Stimulated activated CD4-positive, alpha-beta T cell treated with anti-CD3 and anti-CD28 coated beads, TNF-alpha, amount 100 ng/mL, for 4 hours (primary cell): Measurements from ENCODE around the gene PRDM4.

Experiments used
- DNase-seq, 3 experiments: peaks; one replicate each; pipeline ENCODE4 v3.0.0-alpha.2; 2020; ENCODE audit warnings: low read depth in 3 of 3

Gene PRDM4, protein sequence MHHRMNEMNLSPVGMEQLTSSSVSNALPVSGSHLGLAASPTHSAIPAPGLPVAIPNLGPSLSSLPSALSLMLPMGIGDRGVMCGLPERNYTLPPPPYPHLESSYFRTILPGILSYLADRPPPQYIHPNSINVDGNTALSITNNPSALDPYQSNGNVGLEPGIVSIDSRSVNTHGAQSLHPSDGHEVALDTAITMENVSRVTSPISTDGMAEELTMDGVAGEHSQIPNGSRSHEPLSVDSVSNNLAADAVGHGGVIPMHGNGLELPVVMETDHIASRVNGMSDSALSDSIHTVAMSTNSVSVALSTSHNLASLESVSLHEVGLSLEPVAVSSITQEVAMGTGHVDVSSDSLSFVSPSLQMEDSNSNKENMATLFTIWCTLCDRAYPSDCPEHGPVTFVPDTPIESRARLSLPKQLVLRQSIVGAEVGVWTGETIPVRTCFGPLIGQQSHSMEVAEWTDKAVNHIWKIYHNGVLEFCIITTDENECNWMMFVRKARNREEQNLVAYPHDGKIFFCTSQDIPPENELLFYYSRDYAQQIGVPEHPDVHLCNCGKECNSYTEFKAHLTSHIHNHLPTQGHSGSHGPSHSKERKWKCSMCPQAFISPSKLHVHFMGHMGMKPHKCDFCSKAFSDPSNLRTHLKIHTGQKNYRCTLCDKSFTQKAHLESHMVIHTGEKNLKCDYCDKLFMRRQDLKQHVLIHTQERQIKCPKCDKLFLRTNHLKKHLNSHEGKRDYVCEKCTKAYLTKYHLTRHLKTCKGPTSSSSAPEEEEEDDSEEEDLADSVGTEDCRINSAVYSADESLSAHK

DNA sequence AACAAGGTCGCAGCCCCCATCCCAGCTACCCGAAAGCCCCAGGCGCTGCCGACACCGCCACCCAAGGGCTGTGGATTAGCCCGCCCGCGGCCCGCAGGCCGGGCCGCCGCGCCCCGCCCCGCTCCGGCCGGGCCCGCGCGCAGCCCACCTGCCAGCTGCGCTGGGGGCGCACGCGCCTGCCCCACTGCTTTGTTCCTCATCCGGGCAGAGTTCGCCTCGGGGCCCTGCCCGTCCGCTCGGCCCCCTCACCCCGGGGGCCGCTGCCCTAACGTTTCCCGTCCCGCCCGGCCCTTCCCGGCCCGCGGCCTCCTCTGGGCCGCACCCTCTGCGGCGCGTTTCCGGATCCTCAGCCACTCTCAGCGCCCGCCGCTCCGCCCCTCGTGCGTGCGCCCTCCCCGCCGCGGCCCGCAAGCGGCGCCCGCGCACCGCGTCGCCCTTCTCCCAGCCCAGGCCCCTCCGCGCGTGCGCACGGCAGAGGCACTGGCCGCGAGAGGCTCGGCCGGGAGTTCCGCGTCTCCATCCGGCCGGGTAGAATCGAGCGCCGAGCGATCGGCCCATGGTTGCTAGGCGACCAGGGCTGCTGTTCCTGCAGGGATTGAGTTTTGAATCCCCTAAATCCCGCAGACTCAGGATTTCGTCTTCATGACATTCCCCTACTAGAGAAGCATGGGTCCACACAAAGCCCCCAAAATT lies at the start of gene PRDM4:
PRDM4 (minus strand) TSS at position 329 of the 693 bp plus-strand sequence. CDS start 622 bp downstream, outside the sequence.
- peak; percentile 70 to 80 (median 74) for DNase-seq

DNA sequence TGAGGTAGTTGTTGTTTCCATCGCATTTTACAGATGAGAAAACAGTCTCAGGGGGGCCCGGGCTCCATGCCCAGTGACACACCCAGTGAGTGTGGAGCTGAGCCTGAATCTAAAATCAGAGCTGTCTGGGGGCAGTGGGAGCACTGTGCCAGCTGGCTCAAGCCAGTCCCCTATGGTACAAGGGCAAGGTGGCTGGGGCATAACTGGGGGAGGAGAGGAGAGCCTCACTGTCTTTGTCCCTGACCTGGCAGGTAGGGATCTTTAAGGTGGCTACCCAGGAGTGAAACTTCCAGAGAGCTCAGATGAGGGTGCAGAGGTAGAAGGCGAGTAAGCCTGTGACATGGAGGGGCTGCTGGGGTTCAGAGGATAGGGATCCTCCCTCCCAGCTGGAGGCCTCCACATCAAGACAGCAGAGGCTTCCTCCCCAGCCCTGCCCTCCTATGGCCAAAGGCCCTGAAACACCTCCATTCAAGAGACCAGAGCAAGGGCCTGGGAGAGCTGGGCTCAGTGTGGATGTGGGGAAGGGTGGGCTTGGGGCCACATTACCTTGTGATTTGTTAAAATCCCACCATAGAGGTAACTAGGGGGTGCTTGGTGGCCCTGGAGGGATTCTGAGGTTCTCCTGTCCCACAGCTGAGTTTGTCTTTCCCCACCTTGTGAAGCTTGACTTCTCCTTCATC lies 46.7 kb upstream of the PRDM4 start:
- DNase-seq = no peak

GRCh38 chr12:107805488-107806180 lies 44.7 kb upstream of the PRDM4 start:
- DNase-seq = no peak

DNA sequence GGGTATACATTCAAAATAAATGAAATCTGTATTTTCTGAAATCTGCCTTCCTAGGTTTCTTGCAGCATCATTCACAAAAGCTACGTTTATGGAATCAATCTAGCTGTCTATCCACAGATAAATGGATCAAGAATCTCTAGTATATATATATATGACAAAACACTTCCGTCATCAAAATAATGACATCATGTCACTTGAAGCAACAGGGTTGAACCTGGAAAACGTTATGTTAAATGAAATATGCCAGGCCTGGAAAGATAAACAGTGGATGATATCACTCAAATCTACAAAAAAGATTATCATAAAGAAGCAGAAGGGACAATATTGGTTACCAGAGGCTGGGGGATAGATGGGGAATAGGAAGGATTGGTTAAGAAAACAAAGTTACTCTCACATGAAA lies 42.2 kb upstream of the PRDM4 start:
- DNase-seq = no peak

DNA sequence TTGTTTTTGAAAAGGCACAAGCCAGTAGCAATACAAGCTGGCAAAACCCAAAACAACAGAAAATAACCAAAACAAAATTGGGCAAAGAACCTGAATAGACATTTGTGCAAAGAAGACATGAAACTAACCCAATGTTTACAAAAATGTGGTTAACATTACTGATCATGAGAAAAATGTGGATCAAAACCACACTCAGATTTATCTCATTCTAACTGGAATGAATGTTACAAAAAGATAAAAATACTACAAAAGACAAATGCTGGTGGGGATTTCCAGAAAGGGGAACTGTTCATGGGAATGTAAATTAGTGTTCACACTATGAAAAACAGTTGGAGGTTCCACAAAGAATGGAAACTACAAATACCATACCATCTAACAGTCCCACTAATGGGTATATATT lies 40.2 kb upstream of the PRDM4 start:
- no peak for DNase-seq

DNA sequence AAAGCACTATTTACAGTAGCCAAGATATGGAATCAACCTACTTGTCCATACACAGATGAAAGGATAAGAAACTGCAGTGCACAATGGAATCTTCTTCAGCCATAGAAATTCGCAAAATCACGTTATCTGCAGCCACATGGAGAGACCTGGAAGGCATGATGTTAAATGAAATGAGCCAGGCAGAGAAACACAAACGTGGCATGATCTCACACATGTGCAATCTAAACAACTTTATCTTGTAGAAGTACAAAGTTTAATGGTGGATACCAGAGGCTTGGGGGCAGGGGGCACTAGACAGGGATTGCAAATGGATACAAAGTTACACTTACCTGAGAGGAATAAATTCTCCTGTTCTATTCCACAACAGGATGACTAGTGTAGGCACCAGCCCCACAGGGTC lies 37.6 kb upstream of the PRDM4 start:
- DNase-seq = no peak

DNA sequence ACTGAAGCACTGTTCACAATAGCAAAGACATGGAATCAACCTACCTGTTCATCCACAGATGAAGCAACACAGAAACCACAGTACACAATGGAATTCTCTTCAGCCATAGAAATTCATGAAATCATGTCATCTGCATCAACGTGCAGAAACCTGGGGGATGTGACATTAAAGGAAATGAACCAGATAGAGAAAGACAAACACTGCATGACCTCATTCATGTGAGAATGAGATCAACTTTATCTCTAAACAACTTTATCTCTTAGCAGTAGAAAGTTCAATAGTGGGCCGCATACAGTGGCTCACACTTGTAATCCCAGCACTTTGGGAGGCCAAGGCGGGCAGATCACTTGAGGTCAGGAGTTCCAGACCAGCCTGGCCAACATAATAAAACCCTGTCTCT lies 33.5 kb upstream of the PRDM4 start:
- DNase-seq = no peak

GRCh38 chr12:107791465-107792089 lies 30.6 kb upstream of the PRDM4 start:
- no peak for DNase-seq

- no peak for DNase-seq
Observed at GRCh38 chr12:107788690-107789458, 27.9 kb upstream of the PRDM4 start.

- DNase-seq = no peak
Observed at GRCh38 chr12:107788281-107788680, 27.3 kb upstream of the PRDM4 start.

DNA sequence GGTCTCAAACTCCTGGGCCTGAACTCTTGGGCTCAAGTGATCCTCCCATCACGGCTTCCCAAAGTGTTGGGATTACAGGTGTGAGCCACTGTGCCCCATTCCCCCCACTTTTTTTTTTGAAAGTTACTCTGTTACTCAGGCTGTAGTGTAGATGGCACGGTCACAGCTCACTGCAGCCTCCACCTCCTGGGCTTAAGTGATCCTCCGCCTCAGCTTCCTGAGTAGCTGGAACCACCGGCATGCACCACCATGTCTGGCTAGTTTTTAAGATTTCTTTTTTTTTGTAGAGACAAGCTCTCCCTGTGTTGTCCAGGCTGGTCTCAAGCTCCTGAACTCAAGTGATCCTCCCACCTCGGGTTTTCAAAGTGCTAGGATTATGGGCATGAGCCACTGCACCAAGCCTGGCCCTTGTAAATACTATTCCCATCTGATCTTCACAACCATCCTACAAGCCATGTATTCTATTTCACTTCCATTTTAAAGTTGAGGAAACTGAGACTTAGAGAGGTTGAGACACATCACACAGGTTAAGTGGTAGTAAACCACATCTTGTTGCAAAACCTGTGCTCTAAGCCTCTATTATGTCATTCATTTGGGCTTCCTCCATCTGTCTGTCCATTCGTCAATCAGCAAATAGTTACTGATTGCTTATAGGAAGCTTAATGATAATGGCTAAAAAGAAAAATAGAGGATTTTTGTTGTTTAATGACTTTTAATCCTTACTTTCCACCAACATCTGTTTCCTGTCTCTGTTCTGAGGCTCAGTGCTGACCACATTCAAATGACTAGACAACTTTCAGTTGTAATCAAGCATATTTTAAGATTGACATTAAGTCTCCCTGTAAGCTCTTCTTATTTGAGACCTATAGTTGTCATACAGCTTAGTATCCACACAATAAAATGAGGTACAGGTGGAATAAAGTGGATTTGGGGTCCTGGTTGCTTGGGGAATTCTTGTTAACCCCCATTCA lies 22.8 kb upstream of the PRDM4 start:
- DNase-seq = no peak

- DNase-seq = no peak
Observed at GRCh38 chr12:107782067-107782466, 21.1 kb upstream of the PRDM4 start.

GRCh38 chr12:107780298-107780697 lies 19.4 kb upstream of the PRDM4 start:
- DNase-seq = no peak

DNA sequence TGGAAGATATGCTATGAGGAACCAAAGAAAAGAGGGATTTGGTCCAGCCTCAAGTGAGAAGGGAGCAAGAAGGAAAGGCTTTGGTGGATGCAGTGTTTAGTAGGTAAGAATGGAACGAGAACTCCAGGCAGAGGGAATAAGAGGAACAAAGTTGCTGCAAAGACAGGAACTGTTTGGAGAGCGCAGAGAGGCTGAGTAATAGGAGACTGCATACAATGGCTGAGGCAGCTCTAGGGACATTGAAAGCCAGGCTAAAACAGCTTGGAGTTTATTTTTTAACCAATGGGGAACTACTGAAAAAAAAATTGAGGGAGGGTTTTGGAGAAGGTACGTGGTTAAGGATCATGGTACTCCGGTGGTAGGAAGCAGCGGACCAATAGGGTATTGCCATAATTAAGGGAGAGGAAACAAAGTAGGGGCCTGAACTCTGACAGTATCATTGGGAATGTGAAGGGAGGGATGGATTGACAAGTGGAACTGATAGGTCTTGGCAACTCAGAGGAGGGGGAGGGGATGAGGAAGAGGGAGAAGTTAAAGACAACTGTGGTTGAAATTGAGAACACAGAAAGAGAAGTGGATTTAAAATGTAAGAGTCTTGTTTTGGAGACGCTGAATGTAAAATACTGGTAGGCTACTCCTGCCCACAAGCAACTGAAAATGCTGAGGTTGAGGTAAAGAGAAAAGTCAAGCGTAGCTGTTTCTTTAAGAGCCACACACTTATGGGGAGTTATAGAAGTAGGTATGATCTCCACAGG lies 18.3 kb upstream of the PRDM4 start:
- no peak for DNase-seq

DNA sequence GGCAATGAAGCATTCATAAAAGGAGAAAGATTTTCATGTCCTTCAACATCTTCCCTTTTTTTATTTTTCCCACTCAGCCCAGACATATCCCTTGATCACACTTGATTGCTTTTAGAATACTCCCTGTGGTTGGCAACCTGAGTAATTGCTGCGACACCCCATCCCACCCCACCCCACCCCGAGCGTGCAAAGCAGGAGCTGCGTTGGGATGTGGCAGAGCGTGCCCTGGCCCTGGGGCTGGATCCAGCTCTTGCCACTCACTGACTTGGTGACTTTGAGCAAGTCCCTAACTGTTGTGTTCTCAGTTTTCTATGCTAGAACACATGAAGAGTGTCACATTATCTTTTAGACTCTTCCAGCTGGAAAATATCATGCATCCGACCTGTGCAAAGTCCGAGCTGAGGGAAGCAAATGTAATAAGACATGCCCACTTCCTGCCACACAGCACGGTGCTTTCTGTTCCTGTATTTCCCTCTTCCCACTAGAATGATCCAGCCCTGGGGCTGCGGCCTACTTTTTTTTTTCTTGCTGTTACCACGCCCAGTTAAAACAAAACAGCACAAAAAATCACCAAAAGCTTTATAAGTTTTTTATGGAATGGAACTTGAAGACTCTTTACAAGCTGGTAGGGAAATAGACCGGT lies 17.6 kb upstream of the PRDM4 start:
- no peak for DNase-seq

DNA sequence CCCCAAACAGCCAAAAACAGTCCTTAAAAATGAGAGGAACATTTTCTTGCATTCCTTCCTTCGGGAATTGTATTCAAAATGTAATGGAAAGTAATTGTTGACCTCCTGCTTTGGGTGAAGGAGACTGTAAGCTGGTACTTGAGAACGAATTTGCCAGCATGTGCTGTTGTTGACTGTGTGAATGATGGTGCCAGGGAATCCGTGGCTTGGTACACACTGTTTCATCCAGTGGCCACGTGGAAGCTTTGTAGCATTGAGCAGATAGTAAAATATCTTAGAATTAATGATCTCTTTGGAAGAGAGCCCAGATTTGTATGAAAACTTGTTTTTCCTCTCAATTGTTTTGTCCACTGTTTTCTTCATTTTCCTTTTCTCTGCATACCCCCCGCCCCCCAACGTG lies 15.2 kb upstream of the PRDM4 start:
- no peak for DNase-seq

DNA sequence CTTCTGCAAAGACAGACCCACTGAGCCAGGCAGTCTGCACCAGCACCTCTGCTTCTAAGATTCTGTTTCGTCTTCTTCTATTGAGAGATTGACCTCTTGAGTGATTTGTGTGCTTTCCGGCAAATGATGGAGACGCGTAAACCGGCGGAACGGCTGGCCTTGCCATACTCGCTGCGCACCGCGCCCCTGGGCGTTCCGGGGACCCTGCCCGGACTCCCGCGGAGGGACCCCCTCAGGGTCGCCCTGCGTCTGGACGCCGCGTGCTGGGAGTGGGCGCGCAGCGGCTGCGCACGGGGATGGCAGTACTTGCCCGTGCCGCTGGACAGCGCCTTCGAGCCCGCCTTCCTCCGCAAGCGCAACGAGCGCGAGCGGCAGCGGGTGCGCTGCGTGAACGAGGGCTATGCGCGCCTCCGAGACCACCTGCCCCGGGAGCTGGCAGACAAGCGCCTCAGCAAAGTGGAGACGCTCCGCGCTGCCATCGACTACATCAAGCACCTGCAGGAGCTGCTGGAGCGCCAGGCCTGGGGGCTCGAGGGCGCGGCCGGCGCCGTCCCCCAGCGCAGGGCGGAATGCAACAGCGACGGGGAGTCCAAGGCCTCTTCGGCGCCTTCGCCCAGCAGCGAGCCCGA lies 14.3 kb upstream of the PRDM4 start:
- DNase-seq = no peak
